GM21737 (cell line): ENCODE measurements around the gene KYAT1.
"Not testable (repeated sequence)": the region's sequence is repeated elsewhere in the genome, so short reads cannot be mapped to it uniquely, and the experiment has no call there.

Experiments used
- ATAC-seq: cut with Tn5 transposase; IDR thresholded peaks from one replicate; pipeline ENCODE4 v1.9.1; 2021; ENCODE audit warnings: mild to moderate bottlenecking, moderate library complexity; ENCODE audit not compliant: unreplicated experiment

The KYAT1 gene

DNA sequence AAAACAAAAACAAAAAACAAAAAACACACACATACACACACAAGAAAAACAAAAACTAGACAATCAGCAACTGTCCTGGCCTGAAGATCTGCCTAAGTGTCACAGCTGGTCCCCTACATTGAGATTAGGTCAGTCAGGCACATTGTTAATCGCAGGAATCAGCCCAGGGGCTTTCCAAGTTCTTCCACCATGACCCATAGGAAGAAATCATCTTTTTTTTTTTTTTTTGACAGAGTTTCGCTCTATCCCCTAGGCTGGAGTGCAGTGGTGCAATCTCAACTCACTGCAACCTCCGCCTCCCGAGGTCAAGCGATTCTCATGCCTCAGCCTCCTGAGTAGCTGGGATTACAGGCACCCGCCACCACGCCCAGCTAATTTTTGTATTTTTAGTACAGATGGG is 38.6 kb downstream of the KYAT1 start:
- not testable (repeated sequence) for ATAC-seq

DNA sequence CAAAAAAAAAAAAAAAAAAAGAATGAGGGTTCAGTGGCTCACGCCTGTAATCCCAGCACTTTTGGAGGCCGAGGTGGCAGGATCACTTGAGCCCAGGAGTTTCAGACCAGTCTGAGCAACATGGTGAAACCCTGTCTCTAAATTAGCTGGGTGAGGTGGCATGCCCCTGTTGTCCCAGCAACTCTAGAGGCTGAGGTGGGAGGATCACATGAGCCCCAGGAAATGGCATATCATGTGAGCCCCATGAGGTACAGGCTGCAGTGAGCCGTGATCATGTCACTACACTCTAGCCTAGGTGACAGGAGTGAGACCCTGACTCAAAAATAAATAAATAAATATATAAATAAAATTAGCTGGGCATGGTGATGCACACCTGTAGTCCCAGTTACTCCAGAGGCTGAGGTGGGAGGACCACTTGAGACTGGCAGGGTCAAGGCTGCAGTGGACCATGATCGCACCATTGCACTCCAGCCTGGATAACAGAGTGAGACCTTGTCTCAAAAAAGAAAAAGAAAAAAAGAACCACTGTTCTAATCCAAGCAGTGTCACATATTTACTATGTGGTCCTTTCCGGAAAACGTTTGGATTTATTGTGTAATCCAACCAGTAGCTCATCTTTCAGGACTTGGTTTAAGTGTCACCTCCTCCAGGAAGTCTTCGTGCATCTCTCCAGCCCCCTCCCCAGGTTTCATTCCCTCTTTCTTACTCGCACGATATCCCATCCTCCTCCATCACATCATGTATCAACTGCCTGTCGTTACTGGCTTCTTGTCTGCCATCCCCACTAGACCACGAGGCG is 39.9 kb downstream of the KYAT1 start:
- no peak for ATAC-seq

DNA sequence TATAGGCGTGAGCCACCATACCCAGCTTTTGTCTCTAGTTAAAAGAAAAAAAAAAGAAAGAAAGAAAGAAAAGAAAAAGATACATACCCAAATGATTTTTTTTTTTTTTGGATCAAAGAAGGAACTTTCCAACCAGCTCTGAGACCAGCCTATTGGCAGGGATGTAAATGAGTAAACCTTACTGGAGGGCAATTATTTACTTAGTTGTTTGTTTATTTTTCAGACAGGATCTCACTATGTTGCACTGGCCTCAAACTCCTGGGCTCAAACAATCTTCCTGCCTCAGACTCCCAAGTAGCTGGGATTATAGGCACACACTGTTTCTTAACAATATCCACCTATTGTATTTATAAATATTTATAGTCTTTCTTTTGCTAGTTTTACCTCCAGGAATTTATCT is 41.2 kb downstream of the KYAT1 start:
- ATAC-seq = no peak

DNA sequence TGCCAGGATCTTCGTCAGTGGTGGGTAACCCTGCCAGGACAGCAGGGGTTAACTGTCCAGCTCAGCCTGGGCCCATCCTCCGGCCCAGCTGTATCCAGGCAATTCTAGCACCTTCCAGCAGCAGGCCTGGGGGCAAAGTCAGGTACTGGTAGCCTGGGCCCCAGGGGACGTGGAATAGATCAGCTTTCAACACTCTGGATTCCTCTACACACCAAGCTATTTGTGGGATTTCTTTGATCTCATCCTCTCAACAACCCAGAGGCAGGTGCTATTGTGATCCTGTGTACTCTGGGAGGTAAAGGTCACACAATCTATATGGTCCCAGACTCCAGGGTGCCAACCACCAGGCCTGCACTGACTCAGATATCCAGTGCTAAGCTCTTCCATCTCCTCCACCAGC is 43.4 kb downstream of the KYAT1 start:
- no peak for ATAC-seq

DNA sequence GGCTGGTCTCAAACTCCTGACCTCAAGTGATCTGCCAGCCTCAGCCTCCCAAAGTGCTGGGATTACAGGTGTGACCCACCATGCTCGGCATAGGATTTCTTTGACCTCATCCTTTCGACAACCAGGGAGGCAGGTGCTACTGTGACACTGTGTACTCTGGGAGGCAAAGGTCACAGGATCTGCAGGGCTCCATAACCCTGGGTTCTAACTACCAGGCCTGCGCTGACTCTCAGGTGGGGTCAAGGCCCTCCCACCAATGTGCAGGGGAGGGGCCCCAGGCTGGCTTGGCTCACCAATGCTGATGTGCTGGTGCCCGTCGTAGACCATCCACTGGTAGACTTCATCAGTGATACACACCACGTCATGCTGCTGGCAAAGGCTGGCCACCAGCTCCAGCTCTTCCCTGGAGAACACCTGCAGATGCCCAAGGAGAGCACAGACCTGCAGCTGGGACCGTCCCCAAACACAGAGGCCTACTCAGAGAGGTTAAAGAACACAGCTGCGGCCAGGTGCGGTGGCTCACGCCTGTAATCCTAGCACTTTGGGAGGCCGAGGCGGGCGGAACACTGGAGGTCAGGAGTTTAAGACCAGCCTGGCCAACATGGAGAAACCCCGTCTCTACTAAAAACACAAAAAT is 45.1 kb downstream of the KYAT1 start:
- ATAC-seq = no peak

DNA sequence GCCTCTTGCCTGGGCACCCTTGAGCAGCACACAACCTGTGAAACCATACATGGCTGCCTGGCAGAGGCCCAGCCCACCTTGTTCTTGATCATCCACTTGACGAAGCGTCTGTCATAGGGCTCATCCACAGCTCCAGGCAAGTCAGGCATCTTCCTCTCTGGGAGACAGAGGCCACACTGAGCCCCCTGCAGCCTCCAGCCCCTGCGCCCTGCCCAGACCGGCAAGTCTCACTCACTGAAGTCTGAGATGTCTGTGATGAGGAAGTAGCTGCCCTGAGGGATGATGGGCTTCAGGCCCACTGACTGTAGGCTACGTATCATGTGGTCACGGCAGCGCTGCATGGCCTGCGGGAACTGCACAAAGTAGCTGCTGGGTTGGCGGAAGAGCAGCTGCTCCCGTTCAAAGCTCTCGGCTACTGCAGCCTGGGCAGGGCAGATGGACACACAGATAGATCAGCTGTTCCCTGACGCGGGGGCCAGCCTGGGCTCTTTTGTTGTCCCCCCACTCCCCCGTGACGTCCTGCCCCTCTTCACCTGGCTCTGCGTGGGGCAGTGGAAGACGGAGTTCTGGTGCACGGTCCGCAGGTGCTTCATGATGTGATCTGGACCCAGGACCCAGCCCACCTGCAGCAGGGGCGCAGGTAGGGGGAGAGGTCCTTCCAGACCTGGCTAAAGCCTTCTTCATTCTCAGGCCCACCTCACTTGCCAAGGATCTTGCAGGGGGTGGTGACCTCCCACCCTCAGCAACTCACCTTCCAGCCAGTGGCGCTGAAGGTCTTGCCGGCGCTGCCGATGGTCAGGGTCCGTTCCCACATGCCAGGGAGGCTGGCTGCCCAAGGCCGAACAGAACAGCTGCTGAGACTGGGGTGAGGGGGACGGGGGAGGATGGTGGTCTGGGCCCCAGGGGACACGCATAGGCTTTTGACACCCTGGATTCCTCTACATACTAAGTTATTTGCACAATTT is 46.2 kb downstream of the KYAT1 start:
- no peak for ATAC-seq

DNA sequence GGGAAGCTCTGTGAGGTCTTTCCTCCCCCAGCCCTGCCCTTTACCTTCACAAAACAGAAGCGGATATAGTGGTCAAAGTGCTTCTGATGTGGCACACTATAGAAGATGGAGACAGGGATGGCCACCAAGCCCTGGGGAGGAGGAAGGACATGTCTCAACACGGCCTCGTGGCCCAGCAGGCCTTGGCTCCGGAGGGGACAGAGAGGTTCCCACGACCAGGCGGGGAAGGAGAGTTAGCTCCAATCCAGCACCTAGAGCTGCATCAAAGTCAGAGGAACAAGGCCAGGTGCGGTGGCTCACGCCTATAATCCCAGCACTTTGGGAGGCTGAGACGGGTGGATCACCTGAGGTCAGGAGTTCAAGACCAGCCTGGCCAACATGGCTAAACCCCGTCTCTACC is 48.1 kb downstream of the KYAT1 start:
- no peak for ATAC-seq

DNA sequence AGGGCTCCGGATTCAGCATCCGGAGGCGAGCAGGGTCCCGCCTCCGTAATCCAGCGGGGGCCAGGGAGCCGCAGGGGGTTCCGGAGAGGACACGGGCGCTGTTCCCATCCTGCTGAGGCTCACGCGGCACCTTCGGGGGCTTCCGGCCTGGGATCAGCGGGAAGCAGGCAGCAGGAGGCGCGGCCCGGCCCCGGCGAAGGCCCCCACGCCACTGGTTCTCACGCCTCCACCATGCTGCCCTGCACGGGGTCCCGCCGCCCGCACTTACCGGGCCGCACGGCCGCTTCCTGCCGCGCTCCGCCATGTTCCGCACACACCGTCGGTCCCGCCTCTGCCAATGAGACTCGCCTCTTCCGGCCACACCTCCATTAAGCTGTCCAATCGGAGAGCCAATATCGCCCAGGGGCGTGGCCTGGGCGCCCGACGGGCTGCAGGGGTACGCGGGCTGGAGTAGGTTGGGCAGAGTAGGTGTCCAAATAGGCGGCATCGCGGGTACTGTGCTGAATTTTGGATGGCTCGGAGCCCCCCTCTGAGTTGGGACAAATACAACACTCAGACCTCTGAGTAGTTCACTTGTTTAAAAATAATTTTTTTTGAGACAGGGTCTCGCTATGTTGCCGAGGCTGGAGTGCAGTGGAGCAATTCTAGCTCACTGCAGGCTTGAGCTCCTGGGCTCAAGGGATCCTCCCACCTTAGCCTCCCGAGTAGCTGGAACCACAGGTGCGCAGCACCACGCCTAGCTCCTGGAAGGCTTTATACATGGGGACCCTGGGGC is 52.1 kb downstream of the KYAT1 start, which contains the start of gene SPOUT1:
TSS of gene SPOUT1 (minus strand) at position 318 of the 775 bp plus-strand sequence. CDS start at position 304, 14 bp downstream.
- ATAC-seq = peak; percentile 98

DNA sequence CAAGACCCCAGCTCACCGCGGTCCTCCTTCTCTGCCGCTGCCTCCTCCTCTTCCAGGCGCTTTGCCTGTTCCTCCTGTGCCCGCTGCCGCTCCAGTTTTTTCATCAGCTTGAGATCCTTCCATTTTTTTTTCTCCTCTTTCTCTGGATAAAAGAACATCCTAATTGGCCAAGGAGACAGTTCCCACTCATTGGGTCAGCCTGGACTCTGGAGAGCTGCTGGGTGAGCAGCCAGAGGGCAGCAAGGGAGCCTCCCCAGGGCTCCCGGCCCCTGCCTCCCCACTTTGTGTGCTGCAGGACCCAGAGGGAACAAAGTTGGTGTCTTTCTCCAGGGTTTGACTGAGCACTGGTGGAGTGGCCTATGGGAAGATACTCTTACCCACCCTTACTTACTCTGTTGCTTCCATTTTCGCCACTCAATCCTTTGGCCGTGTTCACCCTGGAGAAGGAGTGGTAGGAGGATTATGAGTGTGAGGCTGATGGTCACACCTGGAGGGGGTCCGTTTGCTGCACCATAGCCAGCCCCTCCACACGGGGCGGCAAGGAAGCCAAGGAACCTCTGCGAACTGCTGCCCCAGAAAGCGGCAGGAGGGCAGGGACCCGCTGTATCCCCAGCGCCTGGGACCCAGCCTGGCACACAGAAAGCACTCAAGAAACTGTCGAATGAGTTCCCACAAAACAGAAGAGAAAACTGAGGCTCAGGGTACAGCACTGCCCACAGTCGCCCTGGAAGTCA is 52.9 kb downstream of the KYAT1 start:
- ATAC-seq = no peak

DNA sequence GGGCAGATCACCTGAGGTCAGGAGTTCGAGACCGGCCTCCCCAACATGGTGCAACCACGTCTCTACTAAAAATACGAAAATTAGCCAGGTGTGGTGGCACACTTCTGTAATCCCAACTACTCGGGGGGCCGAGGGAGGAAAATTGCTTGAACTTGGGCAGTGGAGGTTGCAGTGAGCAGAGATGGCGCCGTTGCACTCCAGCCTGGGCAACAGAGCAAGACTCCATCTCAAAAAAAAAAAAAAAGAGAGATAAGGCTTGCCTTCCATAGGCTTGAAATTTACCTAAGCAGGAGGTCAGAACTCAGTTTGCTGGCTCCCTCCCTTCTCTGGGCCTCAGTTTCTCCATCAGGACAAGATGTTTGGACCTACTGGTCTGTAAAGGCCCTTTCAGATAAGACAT is 53.5 kb downstream of the KYAT1 start:
- ATAC-seq = no peak

DNA sequence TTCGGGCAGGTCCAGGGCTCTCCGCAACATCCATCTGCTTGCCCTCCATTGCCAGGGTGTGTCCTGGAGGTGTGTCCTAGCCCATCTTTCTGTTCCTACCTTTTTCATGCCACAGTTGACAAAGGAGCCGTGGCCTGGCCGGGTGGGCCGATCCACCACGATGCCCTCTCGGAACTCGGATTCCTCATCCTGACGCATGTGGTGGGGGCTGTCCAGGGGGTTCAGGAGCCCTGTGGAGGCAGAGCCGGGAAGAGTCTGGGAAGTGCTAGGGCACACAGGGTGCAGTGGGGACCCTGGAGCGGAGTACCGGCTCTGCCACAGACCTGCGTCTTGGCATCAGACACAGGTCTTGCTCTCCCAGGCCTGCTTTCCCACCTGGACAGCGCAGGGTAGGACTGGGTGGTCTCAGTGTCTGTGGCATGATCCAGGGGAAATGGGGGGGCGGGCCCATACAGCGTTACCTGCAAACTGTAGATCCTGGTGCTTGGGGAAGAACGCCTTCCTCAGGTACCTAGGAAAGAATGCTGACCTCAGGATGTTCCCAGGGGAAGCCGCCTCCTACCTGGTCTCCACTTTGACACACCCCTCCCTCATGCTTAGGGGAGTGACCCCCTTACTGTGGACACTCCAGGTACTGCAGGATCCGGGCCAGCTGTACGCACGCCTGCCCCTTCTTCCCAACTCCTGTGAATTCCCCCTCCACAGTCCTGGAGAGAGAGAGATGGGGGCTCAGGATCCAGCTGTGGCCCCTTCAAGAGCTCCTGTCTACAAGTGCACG is 55.6 kb downstream of the KYAT1 start:
- no peak for ATAC-seq

DNA sequence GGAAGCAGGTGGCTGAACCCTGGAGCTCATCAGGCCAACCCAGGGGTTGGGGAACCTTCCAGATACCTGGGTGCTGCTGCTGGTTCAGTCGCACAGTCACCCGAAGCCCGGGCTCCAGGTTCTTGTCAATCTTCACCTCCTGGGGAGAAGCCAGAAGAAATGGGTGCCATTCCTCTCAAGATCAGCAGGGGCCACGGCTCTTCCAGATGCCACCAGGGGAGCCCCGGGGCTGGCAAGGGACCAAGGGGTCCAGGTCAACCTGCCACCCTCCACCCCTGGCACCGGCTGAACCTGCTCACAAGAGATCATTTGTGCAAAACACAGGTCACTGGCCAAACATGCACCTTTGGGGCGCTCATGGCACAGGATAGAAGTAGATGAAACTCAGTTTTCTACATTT is 56.8 kb downstream of the KYAT1 start:
- ATAC-seq = no peak

DNA sequence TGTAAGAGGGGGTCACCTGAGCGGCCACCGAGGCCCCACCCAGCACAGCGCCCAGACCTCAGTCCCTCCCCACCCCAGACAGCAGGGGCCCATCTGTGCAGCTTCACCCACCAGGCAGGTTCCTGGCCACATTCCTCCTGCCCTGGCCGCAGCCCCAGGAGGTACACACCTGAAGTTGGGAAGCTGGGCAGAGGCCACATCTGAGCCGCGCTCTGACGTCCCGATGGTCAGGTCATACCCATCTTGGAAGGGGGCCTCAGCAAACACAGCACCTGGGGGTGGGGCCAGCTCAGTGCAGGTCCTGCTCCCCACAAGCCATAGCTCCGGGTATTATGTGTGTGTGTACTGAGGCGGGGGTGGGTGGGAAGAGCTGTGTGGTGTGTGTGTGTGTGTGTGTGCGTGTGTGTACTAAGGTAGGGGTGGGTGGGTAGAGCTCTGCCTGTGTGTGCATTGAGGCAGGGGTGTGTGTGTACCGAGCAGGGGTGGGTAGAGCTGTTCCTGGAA is 57.8 kb downstream of the KYAT1 start:
- no peak for ATAC-seq

DNA sequence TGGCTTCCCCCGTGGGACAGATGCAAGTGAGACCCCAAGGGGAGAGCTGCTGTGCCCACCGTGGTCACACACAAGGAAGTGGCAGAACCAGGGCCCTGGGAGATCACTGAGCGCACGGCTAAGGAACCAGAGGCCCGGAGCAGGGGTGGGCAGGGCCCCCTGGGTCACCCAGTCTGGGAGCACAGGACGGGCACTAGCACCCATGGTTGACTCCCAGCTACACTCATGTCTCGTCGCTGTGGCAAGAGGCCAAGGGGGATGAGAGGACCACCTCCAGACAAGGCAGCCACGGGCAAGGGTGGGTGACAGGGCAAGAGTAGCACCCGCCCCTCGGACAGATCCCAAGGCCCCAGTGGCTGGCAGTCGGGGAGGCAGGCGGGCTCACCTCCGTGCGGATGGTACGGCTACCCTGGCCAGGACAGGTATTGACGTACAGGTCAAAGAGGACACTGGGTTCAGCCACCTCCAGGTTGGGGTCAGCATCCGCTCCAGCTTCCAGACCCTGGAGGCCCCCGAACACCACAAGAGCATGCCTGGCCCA is 58.3 kb downstream of the KYAT1 start:
- no peak for ATAC-seq

DNA sequence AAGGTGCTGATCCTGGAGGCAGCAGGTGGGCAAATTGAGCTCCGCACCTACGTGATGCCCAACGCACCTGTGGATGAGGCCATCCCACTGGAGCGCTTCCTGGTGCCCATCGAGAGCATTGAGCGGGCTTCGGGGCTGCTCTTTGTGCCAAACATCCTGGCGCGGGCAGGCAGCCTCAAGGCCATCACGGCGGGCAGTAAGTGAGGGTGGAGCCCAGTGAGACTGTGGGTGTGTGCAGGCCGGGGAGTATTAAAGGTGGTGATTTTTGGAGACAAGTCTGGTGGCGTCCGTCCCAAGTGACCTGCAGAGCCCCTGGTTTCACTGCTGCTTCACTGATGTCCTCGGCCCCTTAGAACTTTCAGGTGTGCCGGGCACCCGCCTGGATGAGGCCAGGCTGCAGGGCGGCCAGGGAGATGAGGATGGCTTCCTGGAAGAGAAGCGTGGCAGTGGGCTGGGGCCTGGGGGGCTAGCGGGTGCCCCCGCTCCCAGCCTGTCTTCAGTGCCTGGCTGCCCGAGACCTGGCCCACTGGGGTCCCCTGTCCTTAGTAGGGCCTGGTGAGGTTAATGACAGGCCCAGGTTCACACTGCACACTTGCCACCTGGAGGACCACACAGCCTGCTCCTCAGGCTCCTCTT is 59.2 kb downstream of the KYAT1 start:
- ATAC-seq = no peak

DNA sequence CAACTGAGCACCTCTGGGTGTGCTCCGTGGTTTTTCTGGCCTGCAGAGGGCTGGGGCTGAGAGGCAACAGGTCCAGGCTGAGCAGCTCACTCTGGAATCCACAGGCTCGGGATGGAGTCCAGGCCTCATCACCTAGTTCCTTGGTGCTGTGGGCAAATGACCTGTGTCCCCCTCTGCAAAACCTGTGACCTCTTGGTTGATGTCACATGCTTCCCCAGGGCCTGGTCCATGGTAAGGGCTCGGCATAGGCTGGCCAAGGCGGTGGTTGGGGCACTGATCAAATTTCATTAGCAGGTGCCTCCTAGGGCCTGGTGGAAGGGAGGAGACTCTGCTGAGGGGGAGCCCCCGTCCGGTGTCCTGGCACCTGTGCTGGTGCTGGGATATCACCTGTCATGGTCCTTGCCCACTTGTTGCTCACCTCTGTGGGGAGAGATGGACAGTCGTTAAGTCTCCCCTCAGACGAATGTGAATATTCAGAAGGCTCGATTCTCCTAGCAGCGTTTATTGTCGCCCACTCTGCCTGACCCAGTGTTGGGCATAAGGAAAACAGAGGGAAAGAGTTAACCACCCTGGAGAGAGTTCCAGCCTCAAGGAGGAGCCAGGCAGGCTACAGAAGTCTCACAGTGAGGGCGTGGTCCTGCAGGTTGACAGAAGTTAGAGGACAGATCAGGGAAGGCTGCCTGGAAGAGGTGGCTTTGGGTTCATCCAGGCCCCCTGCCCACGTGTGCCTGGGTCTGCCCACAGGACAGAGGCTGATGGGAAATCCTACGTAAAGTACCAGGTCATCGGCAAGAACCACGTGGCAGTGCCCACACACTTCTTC is 60.0 kb downstream of the KYAT1 start:
- no peak for ATAC-seq
